ENCODE results near the gene PRPF19.
"Not testable (repeated sequence)": the region's sequence is repeated elsewhere in the genome, so short reads cannot be mapped to it uniquely, and the experiment has no call there.

The PRPF19 gene

GRCh38 chr11:60922906-60923305 lies 16.5 kb upstream of the PRPF19 start:
- no peak for DNase-seq

DNA sequence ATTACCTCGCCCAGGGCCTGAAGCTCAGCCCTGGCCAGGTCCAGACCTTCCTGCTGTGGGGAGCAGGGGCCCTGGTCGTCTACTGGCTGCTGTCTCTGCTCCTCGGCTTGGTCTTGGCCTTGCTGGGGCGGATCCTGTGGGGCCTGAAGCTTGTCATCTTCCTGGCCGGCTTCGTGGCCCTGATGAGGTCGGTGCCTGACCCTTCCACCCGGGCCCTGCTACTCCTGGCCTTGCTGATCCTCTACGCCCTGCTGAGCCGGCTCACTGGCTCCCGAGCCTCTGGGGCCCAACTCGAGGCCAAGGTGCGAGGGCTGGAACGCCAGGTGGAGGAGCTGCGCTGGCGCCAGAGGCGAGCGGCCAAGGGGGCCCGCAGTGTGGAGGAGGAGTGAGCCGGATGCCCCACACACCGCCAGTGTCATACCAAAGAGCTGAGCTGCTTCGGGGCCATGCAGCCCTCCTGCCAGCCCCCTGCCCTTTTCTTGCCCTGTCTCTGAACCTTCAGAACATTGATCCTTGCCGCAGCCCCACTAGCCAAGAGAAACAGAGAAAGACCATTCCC lies 15.5 kb upstream of the PRPF19 start:
- DNase-seq = no peak

GRCh38 chr11:60921259-60921658 lies 14.9 kb upstream of the PRPF19 start:
- DNase-seq = no peak

GRCh38 chr11:60919956-60920355 lies 13.6 kb upstream of the PRPF19 start:
- no peak for DNase-seq

DNA sequence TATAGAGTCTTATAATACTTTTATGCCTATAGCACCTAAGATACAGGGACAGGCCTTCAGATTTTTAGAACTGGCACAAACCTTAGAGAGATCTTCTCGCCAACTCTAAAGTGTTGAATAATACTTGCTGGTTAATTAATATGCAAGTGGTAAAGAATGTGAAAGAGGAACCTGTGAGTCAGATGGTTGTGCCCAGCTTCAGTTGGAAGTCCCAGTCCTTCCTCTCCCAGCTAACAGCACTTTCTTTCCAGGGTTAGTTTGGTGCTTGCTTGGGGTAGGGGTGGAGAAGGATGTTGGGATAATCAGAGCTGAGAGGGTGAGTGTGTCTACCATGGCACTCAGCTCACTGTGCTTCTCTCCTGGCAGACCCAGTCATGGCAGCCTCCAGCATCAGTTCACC lies 12.9 kb upstream of the PRPF19 start:
- no peak for DNase-seq

DNA sequence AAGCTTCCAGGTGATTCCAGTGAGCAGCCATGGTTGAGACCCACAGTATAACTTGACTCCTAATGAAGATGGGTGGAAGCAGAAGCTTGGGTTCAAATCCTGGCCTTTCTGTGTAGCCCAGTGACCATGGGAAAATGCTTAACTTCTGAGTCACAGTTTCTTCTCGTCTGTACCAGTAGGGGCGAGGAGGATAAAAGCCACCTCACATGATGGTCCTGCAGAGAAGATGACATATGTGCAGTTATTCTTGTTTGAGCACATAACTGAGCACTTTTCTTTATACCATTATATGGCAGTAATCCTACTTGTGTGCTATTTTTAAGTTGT lies 12.5 kb upstream of the PRPF19 start:
- no peak for DNase-seq

DNA sequence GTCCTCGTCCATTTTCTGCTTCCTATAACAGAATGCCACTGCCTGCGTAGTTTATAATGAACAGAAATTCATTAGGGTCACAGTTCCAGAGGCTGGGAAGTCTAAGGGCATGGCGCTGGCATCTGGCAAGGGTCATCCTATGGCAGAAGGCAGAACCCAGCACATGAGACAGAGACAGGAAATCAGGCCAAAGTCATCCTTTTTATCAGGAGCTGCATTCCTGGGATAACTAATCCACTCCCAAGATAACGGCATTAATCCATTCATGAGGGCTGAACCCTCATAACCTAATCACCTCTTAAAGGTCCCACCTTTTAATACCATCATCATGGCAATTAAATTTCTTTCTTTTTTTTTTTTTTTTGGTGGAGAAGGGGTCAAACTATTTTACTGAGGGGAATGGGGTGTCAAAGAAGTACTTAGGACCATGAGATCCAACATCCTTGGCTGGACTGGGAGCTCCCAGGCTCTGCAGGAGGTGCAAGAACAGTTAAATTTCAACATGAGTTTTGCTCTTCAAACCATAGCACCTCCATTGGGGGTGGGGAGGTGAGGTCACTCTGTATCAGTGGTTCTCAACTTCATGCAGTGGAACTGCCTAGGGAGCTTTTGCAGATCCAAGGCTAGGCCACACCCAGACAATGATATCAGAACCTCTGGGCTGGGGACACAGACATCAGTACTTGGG lies 12.0 kb upstream of the PRPF19 start:
- DNase-seq = no peak

GRCh38 chr11:60917267-60917666 lies 10.9 kb upstream of the PRPF19 start:
- DNase-seq = no peak

DNA sequence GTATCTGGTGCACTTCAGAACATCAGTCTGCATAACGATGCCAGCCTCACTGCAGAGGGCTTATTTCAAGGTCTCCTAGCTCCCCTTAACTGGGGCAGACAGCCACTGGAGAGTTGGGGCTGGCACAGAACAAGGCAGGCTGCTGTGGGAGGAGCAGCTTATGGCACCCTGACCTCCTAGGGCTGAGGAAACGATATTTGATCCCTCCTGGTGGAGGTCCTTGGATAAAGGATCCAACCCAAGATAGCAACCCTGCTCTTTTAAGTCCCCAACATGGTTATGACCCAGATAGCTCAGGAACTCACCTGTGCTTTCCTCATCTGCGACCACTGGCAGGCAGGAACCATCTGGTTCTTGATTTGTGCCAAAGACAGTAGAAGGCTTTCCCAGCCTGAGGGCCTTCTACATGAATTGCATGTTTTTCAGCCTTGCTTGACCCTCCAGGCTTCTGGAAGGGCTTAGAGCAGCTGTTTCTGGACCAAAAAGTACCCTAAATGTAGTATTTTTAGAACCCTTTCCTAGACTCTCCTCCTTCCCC lies 10.4 kb upstream of the PRPF19 start:
- DNase-seq = no peak

DNA sequence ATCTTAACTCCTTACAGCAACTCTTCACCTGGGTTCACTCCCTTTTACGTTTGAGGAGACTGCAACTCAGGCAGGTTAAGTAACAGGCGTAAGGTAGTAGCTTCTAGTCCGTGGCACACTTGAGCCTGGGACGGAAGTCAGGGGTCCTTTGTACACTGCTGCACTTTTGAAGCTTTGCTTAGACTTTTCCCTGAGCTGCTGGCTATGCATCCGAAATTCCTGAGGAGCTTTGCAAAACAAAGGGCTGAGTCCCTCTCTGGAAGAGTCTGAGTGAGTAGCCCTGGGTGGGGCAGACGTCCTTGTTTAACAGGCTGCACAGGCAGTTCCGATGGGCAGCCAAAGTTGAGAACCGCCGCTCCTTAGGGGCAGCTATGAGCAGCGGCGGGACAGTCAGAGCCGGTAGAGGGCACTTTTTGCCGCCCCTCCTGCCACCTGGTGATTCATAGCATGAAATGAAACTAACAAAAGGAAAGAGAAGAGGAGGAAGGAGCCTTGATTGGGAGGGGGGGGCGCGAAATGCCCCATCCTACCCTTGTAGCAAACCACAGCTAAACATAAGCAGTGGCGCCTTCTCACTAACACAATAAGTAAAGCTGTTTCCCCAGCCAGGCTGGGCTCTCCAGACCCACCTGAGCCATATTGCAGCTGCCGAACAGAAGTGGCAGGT lies 9.0 kb upstream of the PRPF19 start:
- peak; percentile 70 for DNase-seq

- DNase-seq = no peak
Observed at GRCh38 chr11:60914633-60915247, 8.4 kb upstream of the PRPF19 start.

- DNase-seq = peak; percentile 86
Observed at GRCh38 chr11:60913793-60914632, 7.6 kb upstream of the PRPF19 start, which contains the start of gene TMEM109. TSS of gene TMEM109 (plus strand) at chr11:60914158. CDS start at chr11:60919694, 5,536 bp downstream.

- no peak for DNase-seq
Observed at GRCh38 chr11:60912851-60913528, 6.6 kb upstream of the PRPF19 start.

GRCh38 chr11:60912223-60912850 lies 6.0 kb upstream of the PRPF19 start:
- DNase-seq = no peak

DNA sequence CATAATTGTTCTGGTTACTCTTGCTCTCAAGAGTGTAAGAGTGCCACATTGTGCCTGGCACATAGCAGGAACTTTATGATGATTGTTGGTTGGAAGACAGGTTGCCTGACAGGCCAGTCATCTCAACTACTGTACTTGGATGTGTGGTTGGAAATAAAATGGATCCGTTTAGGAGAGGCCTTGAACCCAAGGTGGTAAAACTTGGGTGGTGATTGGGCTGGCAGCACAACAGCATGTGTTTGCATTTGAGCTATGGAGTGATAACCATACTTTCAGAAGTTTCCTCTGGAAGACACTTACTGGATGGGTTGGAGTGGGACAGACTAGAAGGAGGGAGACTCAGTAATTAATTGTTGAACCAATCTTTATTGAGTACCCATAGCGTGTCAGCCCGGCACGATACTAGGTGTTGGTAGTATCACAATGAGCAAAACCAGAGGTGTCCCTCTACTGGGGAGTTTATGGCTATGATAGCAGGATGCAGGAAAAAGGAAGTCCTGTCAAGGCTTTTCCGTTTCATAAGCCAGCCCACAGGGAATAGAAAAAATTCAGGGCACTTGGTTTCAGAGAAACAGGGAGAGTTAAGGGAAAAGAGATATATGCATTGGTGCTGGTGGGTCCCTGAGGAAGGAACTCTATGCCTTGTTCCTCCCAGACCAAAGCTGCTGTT lies 4.5 kb upstream of the PRPF19 start:
- no peak for DNase-seq

DNA sequence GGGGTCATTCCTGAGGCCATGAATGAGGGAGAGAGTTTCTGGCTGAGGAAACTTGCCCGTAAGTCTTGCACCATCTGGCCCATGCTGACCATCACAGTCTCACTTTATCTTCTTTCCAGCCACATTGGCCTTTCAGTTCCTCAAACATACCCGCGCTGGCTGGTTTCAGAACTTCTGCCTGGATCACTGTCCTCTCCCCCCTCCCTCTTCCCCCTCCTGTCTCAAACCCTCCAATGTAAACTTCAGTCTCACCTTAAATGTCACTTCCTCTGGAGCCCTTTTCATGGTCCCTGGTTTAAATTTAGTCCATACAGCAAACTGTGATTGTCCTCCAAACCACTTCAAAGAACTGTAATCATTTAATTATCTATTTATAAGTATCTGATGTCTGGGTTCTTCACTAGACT lies 3.9 kb upstream of the PRPF19 start:
- DNase-seq = no peak

DNA sequence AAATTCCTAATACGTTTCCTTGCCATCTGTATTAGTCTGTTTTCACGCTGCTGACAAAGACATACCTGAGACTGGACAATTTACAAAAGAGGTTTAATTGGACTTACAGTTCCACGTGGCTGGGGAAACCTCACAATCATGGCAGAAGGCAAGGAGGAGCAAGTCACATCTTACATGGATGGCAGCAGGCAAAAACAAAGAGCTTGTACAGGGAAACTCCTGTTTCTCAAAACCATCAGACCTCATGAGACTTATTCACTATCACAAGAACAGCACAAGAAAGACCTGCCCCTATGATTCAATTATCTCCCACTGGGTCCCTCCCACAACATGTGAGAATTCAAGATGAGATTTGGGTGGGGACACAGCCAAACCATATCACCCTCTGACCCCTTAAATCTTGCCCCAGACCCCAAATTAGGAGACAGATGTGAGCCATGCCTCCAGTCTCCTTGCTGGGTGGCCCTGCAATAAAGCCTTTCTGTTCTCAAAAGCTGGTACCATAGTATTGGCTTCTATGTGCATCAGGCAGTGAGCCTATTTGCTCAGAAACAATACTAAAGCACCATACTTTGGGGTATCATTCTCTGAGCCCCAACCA lies 3.4 kb upstream of the PRPF19 start:
- DNase-seq = not testable (repeated sequence)

GRCh38 chr11:60908803-60909202 lies 2.4 kb upstream of the PRPF19 start:
- no peak for DNase-seq

GRCh38 chr11:60905551-60906113 lies 753 bp downstream of the PRPF19 start:
- DNase-seq = no peak

DNA sequence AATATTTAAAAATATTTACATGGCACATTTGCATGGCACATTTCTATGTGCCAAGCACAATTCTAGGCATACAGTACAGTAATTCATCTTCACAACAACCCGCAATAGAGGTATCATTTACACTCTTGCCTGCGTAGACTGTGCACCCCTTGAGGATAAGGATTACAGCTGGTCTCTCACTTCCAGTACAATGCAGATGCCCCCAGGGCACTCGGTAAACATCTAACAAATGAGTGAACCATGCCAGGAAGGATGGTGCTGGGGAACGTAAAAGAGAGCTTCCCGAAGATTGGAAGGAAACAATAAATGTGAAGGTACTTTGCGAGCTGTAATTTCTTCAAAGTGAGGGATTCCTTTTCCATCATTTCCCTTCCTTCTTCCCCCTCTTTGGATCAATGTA lies 1.3 kb downstream of the PRPF19 start:
- DNase-seq = no peak

All from stimulated activated CD4-positive, alpha-beta T cell treated with anti-CD3 and anti-CD28 coated beads, Interleukin-4, amount 100 ng/mL, for 1 hour (primary cell).